HG02970 (cell line): Measurements from ENCODE around the gene ATRNL1.

Experiments
- ATAC-seq: cut with Tn5 transposase; IDR thresholded peaks from one replicate; pipeline ENCODE4 v1.9.1; 2021; ENCODE audit warnings: mild to moderate bottlenecking, moderate library complexity, moderate number of reproducible peaks; ENCODE audit not compliant: unreplicated experiment, low FRiP score

Gene ATRNL1

DNA sequence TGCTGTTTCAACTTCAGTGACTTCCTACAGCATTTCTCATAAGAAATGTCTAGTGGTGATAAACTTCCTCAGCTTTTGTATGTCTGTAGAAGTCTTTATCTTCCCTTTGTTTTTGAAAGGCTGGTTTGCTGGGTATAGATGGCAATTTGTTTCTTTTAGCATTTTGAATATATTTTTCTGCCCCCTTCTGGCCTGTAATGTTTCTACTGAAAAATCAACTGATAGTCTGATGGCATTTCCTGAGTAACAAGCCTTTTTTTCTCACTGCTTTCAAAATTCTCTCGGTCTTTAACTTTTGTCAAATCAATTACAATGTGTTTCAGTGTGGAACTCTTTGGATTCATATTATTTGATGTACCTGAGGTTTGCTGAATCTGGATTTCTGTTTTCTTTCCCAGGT lies 487.1 kb downstream of the ATRNL1 start:
- ATAC-seq, result no peak

DNA sequence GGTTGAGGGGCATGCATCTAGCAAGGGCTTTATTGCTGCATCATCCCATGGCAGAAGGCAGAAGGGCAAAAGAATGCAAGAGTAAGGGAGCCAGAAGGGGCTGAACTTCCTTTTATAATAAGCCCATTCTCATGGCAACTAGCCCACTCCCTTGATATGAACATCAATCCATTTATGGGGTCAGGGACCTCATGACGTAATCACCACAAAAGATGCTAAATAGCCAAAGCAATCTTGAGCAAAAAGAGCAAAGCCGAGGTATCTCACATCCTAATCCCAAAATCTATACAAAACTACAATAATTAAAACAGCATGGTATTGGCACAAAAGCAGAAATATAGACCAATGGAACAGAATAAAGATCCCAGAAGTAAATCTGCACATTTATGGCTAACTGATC lies 499.9 kb downstream of the ATRNL1 start:
- ATAC-seq, result no peak

DNA sequence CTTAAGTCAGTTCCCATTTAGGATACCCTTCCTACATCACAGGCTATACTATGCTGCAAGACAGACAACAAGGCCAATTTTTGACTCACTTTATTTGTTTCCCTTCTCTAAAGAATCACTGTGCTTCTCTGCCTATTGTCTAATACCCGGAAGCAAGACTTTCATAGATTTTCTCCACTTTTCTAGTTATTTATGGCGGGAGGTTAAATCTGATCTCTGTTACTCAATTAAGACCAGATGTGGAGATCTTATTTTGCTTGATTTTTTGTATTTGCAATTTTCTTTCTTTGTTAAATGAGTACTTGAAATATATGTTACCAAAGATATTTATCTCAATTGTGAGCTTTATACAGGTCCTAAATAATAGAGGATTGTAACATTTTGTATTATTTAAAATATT lies 511.5 kb downstream of the ATRNL1 start:
- ATAC-seq, result no peak

DNA sequence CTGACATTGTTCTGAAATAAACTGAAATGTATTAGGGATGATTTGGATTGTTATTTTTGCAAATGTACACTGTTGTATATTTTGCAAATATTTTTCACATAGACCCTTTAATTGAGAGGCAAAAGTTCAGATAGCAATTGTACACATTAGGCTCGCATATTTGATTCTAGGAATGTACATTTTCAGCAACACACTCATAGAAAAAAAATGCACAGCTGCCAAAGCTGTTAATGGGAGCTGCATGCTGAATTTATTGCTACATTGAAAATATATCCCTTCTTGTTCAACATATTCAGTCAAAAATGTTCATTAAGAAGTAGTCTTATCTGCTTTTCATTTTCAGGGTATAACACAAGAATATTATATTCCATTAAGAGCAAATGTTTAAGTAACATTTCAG lies 512.9 kb downstream of the ATRNL1 start:
- no peak for ATAC-seq

DNA sequence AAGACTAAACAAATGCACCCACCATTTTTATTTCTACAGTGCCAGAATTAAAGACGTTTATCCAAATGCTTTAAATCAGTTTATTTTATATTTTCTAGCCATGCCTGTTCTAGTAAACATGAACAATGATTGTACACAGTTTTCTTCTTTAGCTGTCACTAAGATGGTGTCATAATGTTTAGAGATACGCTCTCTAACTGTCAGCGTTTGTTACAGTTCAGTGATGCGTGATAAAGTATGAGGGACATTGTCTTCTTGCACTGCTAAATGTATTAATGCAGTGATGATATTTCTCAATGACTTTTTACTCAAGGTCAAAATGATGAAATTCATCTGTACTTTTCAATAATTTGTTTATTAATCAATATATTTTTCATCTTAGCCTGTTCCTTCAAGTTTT lies 513.6 kb downstream of the ATRNL1 start:
- no peak for ATAC-seq

DNA sequence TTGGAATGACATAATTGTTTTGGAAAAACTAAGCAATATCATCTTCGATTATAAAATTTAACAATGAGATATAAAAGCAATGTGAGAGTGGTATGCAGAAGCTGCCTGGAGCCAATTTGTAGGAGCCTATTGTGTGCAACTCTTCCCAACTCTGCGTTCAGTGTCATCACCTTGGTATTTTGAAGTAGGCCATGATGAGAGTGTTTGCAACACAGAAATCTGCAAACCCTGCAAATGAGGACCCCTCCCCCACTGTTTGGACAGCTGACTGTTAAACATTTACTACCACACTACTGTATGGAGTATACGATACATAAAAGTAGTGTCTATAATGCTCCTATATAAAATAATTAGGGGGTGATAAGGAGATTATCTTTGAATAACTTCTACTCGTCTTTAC lies 531.3 kb downstream of the ATRNL1 start:
- ATAC-seq, result no peak

DNA sequence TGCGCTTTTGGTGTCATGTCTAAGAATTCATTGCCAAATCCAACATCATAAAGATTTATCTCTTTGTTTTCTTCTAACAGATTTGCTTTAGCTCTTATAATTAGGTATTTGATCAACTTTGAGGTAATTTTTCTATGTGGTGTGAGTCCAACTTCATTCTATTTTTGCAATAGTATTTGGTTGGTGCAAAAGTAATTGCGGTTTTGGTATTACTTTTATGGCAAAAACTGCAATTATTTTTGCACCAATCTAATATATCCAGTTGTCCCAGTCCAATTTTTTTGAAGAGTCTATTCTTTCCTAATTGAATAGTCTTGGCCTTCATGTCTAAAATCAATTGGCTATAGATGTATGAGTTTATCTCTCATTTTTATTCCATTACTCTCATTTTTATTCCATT lies 535.5 kb downstream of the ATRNL1 start:
- no peak for ATAC-seq

DNA sequence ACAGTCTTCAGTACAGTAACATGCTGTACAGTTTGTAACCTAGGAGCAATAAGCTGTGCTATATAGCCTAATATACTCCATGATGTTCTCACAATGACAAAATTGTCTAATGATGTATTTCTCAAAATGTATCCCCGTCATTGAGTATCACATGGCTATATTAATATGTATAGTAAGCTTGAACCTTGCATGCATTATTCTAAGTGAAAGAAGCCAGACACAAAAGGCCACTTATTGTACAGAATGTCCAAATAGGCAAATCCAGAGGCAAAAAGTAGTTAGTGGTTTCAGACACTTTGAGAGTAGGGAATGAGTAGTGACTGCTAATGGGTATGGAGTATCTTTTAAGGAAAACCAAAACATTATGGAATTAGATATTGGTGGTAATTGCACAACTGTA lies 545.1 kb downstream of the ATRNL1 start:
- no peak for ATAC-seq

DNA sequence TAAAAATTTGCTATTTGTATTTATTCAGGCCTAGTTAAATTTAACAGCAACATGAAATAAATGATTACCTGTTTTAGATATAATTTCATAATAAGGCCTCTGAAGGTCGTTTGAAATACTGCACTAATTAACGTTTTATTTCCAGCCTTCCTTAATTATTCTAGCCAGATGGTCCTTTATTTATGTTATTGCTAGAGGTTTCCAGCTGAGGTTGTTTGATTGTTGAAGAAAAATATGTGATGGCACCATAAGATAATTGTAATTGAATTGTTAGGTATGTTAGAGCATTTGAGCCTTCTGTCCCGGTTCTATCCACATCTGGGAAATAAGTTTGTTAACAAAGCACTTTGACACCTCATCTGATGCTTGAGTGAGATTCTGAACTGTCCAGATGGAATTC lies 556.1 kb downstream of the ATRNL1 start:
- no peak for ATAC-seq

DNA sequence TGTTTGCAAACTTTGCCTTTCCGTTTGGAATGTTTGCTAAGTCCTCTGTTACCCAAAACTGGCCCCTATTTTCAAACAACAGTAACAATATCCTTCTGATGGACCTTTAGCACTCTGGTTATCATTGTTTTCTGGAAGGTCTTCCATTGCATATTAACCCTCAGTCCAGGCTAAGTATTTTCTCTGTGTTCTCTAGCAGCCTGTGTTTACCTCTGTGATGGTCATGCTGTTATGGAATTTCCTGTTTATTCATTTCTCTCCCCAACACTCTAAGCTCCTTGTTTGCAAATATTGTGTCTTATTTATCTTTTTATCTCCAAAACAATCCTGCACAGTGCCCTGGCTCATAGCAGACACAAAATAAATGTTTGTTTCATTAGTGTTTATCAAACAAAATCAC lies 560.3 kb downstream of the ATRNL1 start:
- no peak for ATAC-seq

DNA sequence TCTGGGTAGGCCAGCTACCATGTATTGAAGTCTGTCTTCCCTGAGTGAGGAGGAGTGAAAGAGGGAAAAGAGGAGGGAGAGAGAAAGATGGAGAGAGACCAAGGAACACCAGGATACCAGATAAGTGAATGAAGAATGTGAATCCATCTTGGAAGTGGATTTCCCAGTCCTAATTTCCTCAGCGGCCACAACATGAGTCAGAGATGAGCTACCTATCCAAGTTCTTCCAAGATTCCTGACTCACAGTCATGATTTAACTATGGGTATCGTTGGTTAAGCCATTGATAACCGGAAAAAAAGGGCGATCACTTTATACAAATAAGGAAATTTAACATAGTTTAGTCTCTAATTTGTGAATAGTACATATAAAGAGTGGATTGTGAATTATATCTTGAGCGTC lies 561.8 kb downstream of the ATRNL1 start:
- no peak for ATAC-seq

DNA sequence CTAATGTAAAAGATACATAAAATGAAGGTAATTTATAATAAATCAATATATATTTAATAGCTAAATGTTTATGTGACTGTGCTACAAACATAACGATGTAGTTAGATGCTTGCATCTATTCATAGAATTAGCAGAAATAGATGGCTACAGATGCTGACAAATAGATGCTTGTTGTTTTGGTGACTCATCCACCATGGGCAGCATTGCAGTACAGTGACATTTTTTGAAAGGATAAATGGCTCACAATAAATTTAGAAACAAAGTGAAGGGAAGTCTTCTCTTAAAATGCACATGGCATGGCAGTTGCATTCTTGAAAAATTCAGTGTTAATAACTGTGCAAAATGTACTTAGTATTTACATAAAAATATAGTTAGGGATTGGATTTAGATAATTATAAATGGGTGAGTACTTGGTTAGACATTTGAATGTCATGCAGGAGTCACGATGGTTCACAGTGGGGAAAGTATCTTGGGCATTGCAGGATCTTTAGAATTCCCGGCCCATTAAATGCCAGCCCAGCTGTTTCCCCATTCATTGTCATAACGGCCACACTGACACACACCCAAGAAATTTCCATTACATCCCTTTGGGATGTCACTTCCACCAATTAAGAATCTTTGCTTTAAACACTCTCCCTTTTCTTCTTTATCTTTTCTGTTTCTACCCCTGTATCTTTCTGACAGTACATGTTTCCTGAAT lies 564.1 kb downstream of the ATRNL1 start:
- no peak for ATAC-seq

DNA sequence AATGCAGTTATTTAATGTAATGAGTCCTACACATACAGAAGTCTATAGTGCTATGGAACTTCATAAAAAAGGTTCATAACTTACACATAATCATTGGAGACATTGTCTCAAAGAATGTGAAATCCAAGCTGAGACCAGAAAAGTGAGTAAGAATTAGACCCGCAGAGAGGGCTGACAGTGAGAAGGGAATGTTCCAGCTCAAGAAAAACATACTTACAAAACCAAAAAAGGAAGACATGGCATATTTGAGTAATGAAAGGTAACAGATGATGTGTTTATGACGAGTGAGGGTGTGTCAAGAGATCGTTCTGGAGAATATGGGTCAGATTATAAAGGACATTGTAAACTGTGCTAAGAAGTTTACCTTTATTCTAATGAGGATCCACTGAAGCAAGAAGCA lies 566.5 kb downstream of the ATRNL1 start:
- no peak for ATAC-seq

DNA sequence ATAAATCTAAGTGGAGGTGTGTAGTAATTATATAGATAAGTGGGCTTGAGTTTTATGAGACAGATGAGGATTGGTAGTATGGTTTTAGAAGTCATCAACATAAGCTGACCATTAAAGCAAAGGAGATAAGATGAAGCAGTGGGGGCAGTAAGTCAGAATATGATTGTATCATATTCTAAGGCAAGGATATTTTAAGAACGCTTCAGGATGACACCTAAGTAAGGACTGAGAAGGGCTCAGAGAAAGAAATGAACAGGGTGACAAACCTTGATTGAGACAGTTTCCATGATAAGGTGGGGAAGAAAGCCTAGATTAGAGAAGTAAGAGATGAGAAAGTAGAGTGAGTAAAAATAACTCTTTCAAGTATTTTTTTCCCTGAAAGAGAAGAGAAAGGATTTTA lies 567.2 kb downstream of the ATRNL1 start:
- ATAC-seq, result no peak

DNA sequence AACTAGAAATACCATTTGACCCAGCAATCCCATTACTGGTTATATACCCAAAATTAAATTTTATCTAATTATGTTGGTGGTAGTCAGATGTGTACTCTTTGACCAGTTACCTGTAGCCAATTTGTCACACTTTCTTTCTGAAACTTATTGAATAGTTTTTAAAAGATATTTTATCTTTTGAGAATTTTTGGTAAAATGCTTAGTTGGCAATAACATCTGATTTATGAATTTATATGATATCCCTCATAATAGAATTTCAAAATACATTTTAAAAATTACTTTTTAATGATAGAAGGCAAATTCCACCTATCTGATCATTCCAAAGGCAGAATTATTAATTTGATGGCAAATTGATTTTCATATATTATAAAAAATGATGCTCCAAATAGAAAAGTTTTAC lies 569.3 kb downstream of the ATRNL1 start:
- no peak for ATAC-seq

DNA sequence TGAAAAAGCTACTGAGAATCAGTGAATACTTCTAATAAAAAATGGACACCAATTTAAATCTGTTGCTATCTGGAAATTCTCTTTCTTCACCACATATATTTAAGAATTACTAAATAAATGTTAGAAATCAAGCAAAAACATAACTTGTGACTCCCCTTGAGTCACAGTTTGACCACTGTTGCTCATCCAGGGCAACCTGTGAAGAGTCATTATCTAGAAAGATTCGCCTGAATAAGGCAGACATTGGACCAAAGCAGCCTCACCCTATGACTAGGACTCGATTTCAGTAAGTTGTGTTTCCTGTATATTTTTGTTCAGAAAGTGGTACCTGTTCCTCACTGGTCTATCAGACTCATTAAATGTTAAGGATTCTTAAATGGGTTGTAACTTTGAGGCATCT lies 572.4 kb downstream of the ATRNL1 start:
- ATAC-seq, result no peak

DNA sequence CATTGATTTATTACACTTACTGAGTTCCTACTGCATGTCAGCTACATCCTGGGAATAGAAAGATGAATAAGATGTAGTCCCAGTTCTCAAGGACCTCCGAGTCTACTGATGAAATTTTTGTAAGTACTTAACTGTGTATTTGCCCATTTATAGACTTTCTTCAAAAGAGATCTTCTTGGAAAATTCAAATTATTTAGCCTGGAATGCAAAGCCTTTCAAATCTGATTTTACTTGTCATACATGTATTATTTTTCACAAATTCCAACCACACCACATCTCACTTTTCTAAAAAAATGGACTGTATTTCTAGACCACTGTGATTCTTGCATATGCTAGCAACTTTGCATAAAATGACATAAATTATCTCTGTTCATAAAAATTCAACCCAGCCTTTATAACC lies 581.3 kb downstream of the ATRNL1 start:
- no peak for ATAC-seq

DNA sequence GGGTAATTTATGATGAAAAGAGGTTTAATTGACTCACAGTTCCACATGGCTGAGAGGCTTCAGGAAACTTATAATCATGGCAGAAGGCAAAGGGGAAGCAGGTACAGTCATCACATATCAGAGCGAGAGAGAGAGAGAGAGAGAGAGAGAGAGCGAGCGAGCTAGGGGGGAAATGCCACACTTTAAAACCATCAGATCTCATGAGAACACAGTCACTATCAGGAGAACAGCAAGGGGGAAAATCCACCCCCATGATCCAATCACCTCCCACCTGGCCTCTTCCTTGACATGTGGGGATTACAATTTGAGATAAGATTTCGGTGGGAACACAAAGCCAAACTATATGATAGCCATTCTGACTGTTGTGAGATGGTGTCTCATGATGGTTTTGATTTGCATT lies 603.6 kb downstream of the ATRNL1 start:
- ATAC-seq, result no peak

DNA sequence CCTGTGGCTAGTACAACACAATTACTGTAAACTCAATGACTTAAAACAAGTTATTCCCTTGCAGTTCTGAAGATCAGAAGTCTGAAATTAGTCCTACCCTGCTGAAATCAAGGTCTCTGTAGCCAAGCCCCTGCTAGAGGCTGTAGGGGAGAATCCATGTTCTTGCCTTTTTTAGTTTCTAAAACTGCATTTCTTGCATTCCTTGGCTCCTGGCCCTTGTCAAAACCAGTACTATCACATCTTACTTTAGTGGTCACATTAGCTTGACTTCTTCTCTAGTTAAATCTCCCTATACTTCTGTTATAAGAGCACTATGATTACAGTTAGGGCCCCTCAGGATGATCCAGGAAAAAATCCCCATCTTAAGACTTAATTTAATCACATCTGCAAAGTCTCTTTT lies 612.9 kb downstream of the ATRNL1 start:
- no peak for ATAC-seq

DNA sequence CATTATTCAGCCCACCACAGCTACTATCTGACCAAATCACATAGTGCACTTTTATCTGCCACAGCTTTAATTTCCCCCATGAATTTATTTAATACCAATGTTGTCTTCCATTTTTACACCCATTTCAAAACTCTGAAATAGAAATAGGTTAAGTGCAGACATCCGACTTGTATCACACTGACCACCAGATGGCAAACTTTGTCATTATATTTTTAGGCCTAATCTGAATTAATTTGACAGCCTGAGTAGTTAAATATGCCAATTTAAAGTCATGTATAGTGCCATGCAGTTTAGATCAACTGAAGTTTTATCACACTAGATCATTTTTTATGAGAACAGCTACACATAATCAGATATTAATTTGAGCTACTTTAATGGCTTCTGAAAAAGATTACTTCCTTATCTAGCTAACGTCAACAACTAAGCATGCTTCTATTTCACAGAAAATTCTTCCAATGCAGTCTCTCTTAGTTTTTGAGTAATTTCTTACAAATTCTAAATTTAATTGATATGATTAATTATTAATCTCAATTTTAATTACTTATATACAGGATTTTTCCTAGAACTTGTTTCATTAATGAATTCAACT lies 613.4 kb downstream of the ATRNL1 start:
- no peak for ATAC-seq

DNA sequence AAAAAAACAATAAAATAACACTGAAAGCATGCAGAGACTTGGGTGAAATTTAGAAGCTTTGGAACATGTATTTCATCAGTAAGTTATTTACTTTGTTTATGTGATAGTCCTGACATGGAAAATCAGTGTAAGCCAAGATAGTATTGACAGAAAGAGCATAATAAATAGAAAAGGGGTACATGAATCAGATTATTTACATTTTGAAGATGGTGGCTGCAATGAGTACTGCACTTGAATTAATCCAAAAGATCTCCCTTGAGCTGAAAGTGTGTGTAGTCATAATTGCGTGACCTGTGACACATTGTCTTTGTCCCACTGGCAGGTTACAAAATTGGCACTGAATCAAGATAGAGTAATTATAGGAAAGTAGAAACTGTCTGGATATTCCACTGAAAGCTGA lies 617.0 kb downstream of the ATRNL1 start:
- ATAC-seq, result no peak

DNA sequence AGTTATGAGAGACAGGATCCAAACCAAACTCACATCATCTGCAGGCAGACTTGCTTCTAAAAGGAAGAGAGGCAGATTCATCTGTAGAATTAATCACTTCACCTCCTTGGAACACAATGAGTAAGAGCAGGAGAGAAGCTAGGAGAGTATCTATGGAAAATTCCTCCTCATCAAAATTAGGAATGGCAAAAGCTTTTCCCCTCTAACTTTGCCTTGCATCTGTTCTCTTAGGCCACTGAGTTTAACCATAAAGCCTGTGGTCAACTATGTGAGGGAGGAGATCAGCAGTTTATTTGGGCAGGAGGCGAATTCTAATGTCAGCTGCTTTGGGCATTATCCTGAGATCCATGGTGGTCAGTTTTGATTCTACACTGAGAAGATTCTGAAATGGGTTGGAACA lies 618.1 kb downstream of the ATRNL1 start:
- ATAC-seq, result no peak

DNA sequence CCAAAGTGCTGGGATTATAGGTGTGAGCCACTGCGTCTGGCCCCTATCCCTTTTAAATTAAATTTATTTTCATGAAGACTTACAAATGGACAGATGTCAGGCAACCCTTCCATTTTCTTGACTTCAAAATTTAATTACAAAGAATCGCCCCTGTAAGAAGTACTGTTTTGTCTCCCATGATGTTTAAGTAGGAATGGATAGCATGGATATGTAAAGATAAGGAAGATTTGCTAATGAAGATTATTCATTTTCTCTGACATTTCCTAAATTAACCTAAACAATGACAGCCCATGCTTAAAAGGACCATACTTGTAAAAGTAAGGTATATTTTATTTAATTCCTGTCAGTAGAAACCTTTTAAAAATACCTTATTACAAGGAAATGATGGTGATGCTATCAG lies 627.0 kb downstream of the ATRNL1 start:
- no peak for ATAC-seq
